KMS-11 (cell line): ENCODE results near the gene FUZ.

Source experiments
- H2AFZ ChIP-seq: fragments of 200-600 bp; sonication (generic); 2 replicates; pipeline ENCODE4 v1.6.1; 2016; ENCODE audit warnings: antibody characterized with exemption, mixed run types, low read depth
- H3K27ac ChIP-seq: fragments of 200-600 bp; sonication (generic); 2 replicates; pipeline ENCODE4 v1.6.1; 2016; ENCODE audit warnings: mild to moderate bottlenecking, mixed run types
- H3K27me3 ChIP-seq: fragments of 200-600 bp; sonication (generic); 2 replicates; pipeline ENCODE4 v1.6.1; 2017; ENCODE audit warnings: mild to moderate bottlenecking, low read depth, mixed run types, moderate library complexity; ENCODE audit not compliant: insufficient read depth
- H3K36me3 ChIP-seq: fragments of 200-600 bp; sonication (generic); 2 replicates; pipeline ENCODE4 v1.6.1; 2017; ENCODE audit warnings: mild to moderate bottlenecking, mixed run types; ENCODE audit not compliant: insufficient read depth
- H3K4me1 ChIP-seq: fragments of 200-600 bp; sonication (generic); 2 replicates; pipeline ENCODE4 v1.6.1; 2016; ENCODE audit warnings: mild to moderate bottlenecking, low read depth, mixed run types; ENCODE audit not compliant: poor library complexity, severe bottlenecking
- H3K4me2 ChIP-seq: fragments of 200-600 bp; sonication (generic); 2 replicates; pipeline ENCODE4 v1.7.0; 2016; ENCODE audit warnings: mild to moderate bottlenecking, mixed run types
- H3K4me3 ChIP-seq: fragments of 200-600 bp; sonication (generic); IDR thresholded peaks from 2 replicates; pipeline ENCODE4 v1.6.1; 2017; ENCODE audit warnings: low read depth, low read length, mixed read lengths; ENCODE audit not compliant: insufficient read depth
- H3K79me2 ChIP-seq: fragments of 200-600 bp; sonication (generic); 2 replicates; pipeline ENCODE4 v1.6.1; 2016; ENCODE audit warnings: low read depth, mixed run types; ENCODE audit not compliant: insufficient read depth
- H3K9ac ChIP-seq: fragments of 200-600 bp; sonication (generic); 2 replicates; pipeline ENCODE4 v1.6.1; 2016; ENCODE audit warnings: mild to moderate bottlenecking, mixed run types
- H4K20me1 ChIP-seq: fragments of 200-600 bp; sonication (generic); 2 replicates; pipeline ENCODE4 v1.6.1; 2016; ENCODE audit warnings: mild to moderate bottlenecking, mixed run types; ENCODE audit not compliant: insufficient read depth
- CTCF ChIP-seq: fragments of 200-600 bp; sonication (generic); conservative IDR thresholded peaks from 2 replicates; pipeline ENCODE4 v1.6.1; 2017; ENCODE audit warnings: low read depth, mild to moderate bottlenecking, antibody characterized with exemption, low read length, moderate library complexity, mixed read lengths

FUZ gene

GRCh38 chr19:49847731-49848696, 34.9 kb upstream of the FUZ start:
- Histone ChIP-seq H3K4me3 (no peak overlapping the region), H4K20me1 (no peaks in the 10 kb centered on the region), H3K9ac (no peak overlapping the region), H2AFZ (no peak overlapping the region), H3K36me3 (no peaks in the 10 kb centered on the region), H3K27me3 (no peaks in the 10 kb centered on the region), H3K79me2 (peaks cover 19% of the 10 kb centered on the region), H3K4me1 (peaks cover 73% of the 10 kb centered on the region), H3K27ac (peak overlapping the region; percentile 2; the same call in 1 of the 2 replicates), H3K4me2 (peak overlapping the region; percentile 32; the same call in 1 of the 2 replicates)
- no peak for TF ChIP-seq CTCF

GRCh38 chr19:49846408-49846807, 33.3 kb upstream of the FUZ start:
- H3K9ac ChIP-seq, result no peak overlapping the region
- H3K27ac ChIP-seq, result no peak overlapping the region
- peaks cover 62% of the 10 kb centered on the region for H3K4me1 ChIP-seq
- no peaks in the 10 kb centered on the region for H4K20me1 ChIP-seq
- H3K27me3 ChIP-seq, result no peaks in the 10 kb centered on the region
- H2AFZ ChIP-seq, result no peak overlapping the region
- H3K4me3 ChIP-seq, result no peak overlapping the region
- peaks cover 5% of the 10 kb centered on the region; the same call in 1 of the 2 replicates for H3K79me2 ChIP-seq
- no peaks in the 10 kb centered on the region for H3K36me3 ChIP-seq
- no peak for TF ChIP-seq CTCF
- H3K4me2 ChIP-seq, result no peak overlapping the region; the same call in 1 of the 2 replicates

- no peak for TF ChIP-seq CTCF
- H3K27me3 ChIP-seq, result no peaks in the 10 kb centered on the region
- peaks cover 5% of the 10 kb centered on the region; the same call in 1 of the 2 replicates for H3K79me2 ChIP-seq
- no peaks in the 10 kb centered on the region for H4K20me1 ChIP-seq
- peak overlapping the region; percentile 48 for H3K27ac ChIP-seq
- no peak overlapping the region for H2AFZ ChIP-seq
- no peaks in the 10 kb centered on the region for H3K36me3 ChIP-seq
- H3K9ac ChIP-seq, result no peak overlapping the region
- peak overlapping the region; percentile 53 for H3K4me2 ChIP-seq
- H3K4me1 ChIP-seq, result peaks cover 62% of the 10 kb centered on the region
- no peak overlapping the region for H3K4me3 ChIP-seq
Measured at GRCh38 chr19:49845414-49845813, 32.3 kb upstream of the FUZ start.

- Histone ChIP-seq H3K4me3 (no peak overlapping the region), H3K4me2 (peak overlapping the region; percentile 53), H3K79me2 (no peaks in the 10 kb centered on the region), H4K20me1 (no peaks in the 10 kb centered on the region), H3K36me3 (no peaks in the 10 kb centered on the region), H2AFZ (no peak overlapping the region), H3K27me3 (no peaks in the 10 kb centered on the region), H3K9ac (no peak overlapping the region), H3K27ac (peak overlapping the region; percentile 48), H3K4me1 (peaks cover 53% of the 10 kb centered on the region)
- TF ChIP-seq CTCF, result no peak
Measured at GRCh38 chr19:49844138-49845095, 31.3 kb upstream of the FUZ start.
